GM12874 (cell line): Measurements from ENCODE around the gene ANO10.

Experiments
- TF ChIP-seq, protein P1 (sequence below): IDR thresholded peaks from 2 replicates; pipeline ENCODE4 v1.5.1; 2011; ENCODE audit warnings: low read depth, mild to moderate bottlenecking, control low read depth, low read length, moderate library complexity; ENCODE audit not compliant: insufficient read depth

ANO10 gene

DNA sequence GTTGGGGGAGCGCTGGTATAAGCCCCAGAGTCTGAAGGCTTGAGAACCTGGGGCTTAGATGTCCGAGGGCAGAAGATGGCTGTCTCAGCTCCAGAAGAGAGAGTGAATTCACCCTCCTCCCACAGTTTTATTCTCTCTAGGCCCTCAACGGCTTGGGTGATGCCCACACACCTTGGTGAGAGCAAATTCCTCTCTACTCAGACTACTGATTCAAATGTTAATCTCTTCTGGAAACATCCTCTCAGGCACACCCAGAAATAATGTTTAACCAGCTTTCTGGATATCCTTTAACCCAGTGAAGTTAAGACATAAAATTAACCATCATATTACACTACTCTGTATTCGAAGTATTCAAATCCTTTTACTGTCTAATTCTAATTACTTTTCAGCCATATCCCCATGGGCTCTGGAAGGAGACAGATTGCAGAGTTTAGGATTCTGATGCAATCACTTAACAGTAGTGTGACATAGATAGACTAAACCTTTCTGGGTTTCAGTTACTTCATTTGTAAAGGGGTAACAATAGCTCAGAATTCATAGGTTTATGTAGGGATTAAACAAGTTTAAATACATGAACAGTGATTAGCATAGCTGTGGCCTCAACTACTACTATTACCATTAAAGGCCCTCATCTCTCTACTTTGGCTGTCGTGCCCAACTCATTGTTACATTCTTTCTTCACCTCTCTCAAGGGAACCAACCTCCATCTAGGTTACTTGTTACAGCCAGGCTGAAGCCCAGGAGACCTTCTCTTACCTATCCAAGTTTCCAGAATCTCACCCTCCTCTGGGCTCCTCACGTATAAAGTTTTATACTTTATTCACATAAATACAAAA lies 25.7 kb upstream of the ANO10 start:
- TF ChIP-seq, protein P1, sequence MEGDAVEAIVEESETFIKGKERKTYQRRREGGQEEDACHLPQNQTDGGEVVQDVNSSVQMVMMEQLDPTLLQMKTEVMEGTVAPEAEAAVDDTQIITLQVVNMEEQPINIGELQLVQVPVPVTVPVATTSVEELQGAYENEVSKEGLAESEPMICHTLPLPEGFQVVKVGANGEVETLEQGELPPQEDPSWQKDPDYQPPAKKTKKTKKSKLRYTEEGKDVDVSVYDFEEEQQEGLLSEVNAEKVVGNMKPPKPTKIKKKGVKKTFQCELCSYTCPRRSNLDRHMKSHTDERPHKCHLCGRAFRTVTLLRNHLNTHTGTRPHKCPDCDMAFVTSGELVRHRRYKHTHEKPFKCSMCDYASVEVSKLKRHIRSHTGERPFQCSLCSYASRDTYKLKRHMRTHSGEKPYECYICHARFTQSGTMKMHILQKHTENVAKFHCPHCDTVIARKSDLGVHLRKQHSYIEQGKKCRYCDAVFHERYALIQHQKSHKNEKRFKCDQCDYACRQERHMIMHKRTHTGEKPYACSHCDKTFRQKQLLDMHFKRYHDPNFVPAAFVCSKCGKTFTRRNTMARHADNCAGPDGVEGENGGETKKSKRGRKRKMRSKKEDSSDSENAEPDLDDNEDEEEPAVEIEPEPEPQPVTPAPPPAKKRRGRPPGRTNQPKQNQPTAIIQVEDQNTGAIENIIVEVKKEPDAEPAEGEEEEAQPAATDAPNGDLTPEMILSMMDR, result no peak

DNA sequence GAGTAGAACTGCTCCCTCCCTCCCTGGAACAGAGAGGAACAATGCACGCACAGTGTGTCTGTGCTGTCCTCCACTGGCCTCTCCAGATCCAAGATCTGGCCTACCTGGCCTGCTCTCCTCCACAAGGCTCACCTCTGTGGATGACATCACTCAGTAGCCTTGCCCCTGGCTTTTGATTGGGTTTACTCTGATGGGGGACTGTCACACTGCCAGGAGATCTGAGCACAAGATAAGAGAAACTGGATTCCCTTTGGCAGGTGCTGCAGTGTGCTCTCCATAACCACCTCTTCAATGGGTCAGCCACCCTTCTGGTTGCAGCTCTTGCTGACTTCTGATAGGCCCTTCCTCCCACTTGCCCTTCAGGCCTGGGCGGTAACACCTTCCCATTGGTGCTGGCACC lies 22.6 kb upstream of the ANO10 start:
- TF ChIP-seq, protein P1, result no peak

DNA sequence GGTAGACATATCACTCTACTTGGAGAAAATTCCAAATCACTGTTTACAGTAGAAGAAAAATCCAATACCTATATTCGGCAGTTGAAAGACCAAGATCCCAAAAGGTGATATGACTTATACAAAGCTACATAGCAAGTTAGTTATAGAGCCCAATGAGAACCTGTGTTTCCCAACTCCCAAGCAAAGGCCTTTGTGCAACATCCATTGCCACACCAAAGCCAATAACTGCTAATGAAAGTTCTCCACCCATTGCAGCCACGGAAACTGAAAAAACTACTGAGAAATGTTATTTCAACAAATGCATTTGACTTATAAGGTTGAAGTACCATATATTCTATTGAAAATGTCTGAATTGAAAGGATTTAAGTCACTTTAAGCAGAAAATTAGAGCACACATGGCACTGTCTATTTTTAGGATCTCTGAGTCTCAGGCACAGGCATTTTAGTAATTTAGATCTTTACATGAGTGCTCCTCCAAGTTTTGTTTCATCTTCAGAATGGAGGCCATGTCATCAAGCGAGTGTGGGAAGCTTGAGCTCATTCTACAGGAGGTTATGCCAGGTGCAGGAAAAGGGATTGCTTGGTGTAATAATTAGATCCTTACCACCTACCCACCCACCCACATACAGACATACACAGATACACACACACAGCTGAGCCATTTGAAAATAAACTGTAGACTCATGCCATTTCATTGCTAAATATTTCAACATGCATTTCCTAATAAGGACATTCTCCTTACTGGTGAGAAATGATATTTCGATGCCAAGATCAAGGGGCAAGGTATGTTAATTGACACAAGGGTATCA lies 19.7 kb upstream of the ANO10 start:
- TF ChIP-seq, protein P1, result no peak

DNA sequence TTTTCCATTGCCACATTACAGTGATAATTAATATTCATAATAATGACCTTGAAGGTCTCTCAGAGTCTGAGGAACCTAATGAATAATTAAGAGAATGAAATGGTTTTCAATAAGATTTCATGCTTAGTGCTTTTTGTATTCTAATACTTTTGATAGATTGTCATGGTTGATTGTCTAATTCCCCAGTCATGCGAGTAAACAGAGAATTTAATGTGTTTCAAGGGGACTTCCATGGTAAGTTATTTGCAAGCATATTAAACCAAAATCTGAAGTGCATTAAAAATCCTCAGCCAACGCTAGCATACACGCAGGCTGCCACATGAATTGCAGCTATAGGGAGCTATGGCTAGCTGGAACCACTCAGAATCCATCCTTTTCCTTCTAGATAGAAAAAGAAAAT lies 18.9 kb upstream of the ANO10 start:
- TF ChIP-seq, protein P1, result no peak

DNA sequence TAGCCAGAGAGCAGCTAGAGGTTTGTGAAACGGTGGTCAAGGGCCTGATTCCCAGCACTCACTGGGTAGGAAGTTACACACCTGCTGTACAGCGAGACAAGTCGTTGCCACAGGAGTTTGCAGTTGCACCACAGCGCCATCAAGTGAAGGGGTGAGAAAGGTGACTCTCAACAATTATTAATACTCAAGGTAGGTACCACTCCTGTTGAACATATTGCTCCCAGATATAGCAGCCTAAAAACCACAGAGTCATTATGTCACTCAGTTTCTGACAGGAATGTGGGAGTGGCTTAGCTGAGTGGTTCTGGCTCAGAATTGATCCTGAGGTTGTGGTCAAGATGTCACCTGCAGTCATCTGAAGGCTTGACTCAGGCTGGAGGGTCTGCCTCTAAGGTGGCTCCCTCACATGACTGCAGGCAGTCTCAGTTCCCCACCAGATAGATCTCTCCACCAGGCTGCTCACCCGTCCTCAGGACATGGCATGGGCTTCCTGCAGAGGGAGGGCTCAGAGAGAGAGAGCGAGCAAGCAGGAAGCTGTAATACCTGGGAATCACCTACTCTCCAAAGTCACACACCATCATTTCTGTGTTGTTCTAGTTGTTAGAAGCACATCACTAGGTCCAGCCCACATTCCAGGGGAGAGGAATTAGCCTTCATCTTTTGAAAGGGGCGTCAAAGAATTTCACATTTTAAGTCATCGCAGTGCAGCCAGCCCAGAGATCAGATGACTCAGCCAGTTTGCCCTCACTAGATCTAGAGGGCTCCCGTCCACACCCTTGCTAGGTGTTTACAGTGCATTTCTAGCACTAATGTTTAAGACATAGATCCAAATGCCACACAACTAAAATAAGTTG lies 17.0 kb upstream of the ANO10 start:
- TF ChIP-seq, protein P1, result peak; percentile 51

DNA sequence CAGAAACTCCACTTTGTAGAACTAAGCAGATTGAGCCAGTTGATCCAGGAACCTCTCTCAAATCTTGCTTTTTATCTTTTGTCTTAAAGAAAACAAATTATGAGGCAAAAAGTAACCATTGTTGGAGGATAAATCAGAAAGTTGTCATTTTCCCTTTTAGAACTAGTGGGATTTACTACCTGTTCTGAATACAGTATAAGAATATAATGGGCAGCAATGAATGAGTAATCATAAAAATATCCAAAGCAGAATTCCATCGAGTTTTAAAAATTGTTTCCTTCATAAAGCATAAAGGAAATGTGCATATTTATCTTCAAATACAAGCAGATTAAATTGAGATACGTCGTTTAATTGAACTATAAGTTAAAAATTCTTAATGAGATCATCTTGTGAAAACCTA lies 15.9 kb upstream of the ANO10 start:
- TF ChIP-seq, protein P1, result no peak

DNA sequence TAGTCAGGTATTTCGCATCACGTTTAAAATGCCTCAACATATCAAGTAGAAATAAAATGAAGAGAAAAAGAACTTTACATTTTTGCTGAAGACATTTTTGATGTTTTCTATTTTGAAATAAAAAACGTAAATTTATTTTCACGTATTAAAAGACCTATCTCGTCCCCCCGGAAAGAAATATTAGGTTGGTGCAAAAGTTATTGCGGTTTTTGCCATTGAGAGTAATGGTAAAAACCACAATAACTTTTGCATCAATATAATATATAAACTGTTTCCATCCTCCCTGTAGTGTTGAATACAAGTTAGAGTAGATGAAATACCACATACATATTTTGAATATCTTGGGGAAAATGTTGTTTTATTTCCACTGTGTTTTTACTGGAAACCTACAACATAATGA lies 11.2 kb upstream of the ANO10 start:
- TF ChIP-seq, protein P1, result no peak
